Spleen (tissue), 11 donors: Measurements from ENCODE around the gene LRRC28. TPM values are rescaled to one million over a fixed set of nuclear protein-coding genes. Genes with fewer than 3 reads are reported as not detected.

Experiments used
- DNase-seq: peaks from one replicate; pipeline ENCODE4 v3.0.0-alpha.2; 2020
- H3K27ac ChIP-seq, 8 donors: fragments of 200-600 bp; sonication (generic) in 7 of 8; 1 replicate in 4 of 8; 2 replicates in 4 of 8; pipeline versions ENCODE4 v1.5.0 to v1.8.0; 2016 to 2021; ENCODE audit warnings: inconsistent platforms in 4 of 8, mild to moderate bottlenecking in 4 of 8, moderate library complexity in 1 of 8
- H3K27me3 ChIP-seq, 7 donors: fragments of 200-600 bp; sonication (generic) in 6 of 7; replicated peaks in 1 of 7; 1 replicate in 4 of 7; 2 replicates in 3 of 7; pipeline versions ENCODE4 v1.5.0 to v1.8.0; 2016 to 2021; ENCODE audit warnings: inconsistent platforms in 3 of 7, mild to moderate bottlenecking in 1 of 7
- H3K36me3 ChIP-seq, 6 donors: fragments of 200-600 bp; sonication (generic) in 5 of 6; 1 replicate in 4 of 6; 2 replicates in 2 of 6; pipeline versions ENCODE4 v1.5.0 to v1.8.0; 2016 to 2021; ENCODE audit warnings: inconsistent platforms in 2 of 6
- H3K4me1 ChIP-seq, 6 donors: fragments of 200-600 bp; sonication (generic) in 5 of 6; 1 replicate in 3 of 6; 2 replicates in 3 of 6; pipeline versions ENCODE4 v1.5.0 to v1.8.0; 2016 to 2021; ENCODE audit warnings: inconsistent platforms in 3 of 6
- H3K4me3 ChIP-seq, 8 donors: fragments of 200-600 bp; sonication (generic) in 7 of 8; 1 replicate in 4 of 8; 2 replicates in 4 of 8; pipeline versions ENCODE4 v1.5.0 to v1.8.0; 2016 to 2021; ENCODE audit warnings: inconsistent platforms in 4 of 8, mild to moderate bottlenecking in 4 of 8, moderate library complexity in 2 of 8
- H3K9me3 ChIP-seq, 8 donors: fragments of 200-600 bp; sonication (generic) in 7 of 8; 1 replicate in 4 of 8; 2 replicates in 4 of 8; pipeline versions ENCODE4 v1.5.0 to v1.8.0; 2016 to 2021; ENCODE audit warnings: inconsistent platforms in 4 of 8
- POLR2A ChIP-seq, 3 donors: fragments of 450-650 bp; IDR thresholded peaks; one replicate each; pipeline ENCODE4 v1.5.1; 2017; ENCODE audit warnings: antibody characterized with exemption in 3 of 3, mild to moderate bottlenecking in 1 of 3
- POLR2AphosphoS5 ChIP-seq, 3 donors: sonication (generic); formaldehyde crosslinking; IDR thresholded peaks; one replicate each; pipeline ENCODE4 v1.5.1; 2017; ENCODE audit warnings: antibody characterized with exemption in 3 of 3
- WGBS, 5 donors: extraction: QIAGEN DNeasy Blood & Tissue Kit in 3 of 5; methylation state at CpG; one replicate each; pipeline versions ENCODE4 v1.1.5 to v1.1.7; 2013 to 2018; 5-methylcytosine and 5-hydroxymethylcytosine counted together
- intact Hi-C: fragments of 100-400 bp; cut with DNase I; formaldehyde crosslinking; loops from one replicate; pipeline ENCODE4 v1.15.0; 2023; ENCODE audit warnings: low total_unique reads
- polyA plus RNA-seq, 3 donors: library from polyadenylated mRNA; stranded (reverse); fragments of 200-250 nt; gene quantifications; one replicate each; pipeline ENCODE4 v1.2.1, GENCODE V29; 2013
- total RNA-seq, 7 donors: library from RNA; depleted of rRNA in 3 of 7; stranded (reverse); fragments of >200 nt in 3 of 7; fragmentation: NEBNext Ultra II Directional in 4 of 7; extraction: Animal tissue kit (Norgen Biotek cat#: 25700) in 4 of 7; gene quantifications; one replicate each; pipeline versions ENCODE4 v1.1.0 to v1.2.1, GENCODE V29; 2016 to 2021
- TF ChIP-seq, protein P1 (sequence below), 11 experiments: fragments of 200-600 bp in 7 of 11; fragments of 450-650 bp in 4 of 11; sonication (generic) in 4 of 11; IDR thresholded peaks in 8 of 11; conservative IDR thresholded peaks in 3 of 11; 1 replicate in 7 of 11; 2 replicates in 4 of 11; pipeline versions ENCODE4 v1.4.0 to v1.8.0; 2016 to 2021; ENCODE audit warnings: antibody characterized with exemption in 11 of 11, inconsistent platforms in 4 of 11, mild to moderate bottlenecking in 1 of 11
- donor health status: healthy with polysubstance abuse.
- donor health status: DM: no; HTN: no; CAD: no; lungs with moderate emphysema.
- donor health status: DM: no; HTN: no; CAD: no.
- donor health status: Bipolar disorder and iron deficiency.
- donor health status: healthy.
- donor health status: DM: no; HTN: no; CAD: no.
- donor health status: DM: yes; HTN: yes; CAD: no.

LRRC28 gene
- total and polyA plus RNA-seq, 10 donors, result 6.0 to 63.3 (median 24.2) TPM

DNA sequence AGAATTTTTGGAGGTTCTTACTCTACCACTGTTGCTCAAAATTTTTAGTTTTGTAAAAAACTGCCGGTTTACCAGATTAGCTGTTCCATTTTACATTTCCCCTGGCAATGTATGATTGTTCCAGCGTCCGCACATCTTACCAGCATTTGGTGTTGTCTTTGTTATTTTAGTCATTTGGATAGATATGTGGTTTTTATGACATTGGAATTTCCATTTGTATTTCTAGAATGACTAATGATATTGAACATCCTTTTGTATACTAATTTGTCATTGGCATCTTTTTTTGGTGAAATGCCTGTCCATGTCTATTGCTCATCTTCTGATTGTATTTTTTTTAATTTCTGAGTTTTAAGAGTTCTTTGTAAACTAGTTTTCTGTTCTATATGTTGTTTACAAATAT, 28.5 kb downstream of the LRRC28 start:
- Histone ChIP-seq H3K27ac (no peak overlapping the region), H3K36me3 (peaks cover 0 to 6% (median 0%) of the 10 kb centered on the region in 6 donors), H3K9me3 (no peaks in the 10 kb centered on the region), H3K27me3 (no peaks in the 10 kb centered on the region), H3K4me3 (no peak overlapping the region), H3K4me1 (peaks cover 0 to 46% (median 8%) of the 10 kb centered on the region in 6 donors)
- TF ChIP-seq POLR2AphosphoS5 (IDR thresholded peaks at IDR 0.05) (no peak), POLR2A (IDR thresholded peaks at IDR 0.05) (no peak)
- TF ChIP-seq, protein P1, sequence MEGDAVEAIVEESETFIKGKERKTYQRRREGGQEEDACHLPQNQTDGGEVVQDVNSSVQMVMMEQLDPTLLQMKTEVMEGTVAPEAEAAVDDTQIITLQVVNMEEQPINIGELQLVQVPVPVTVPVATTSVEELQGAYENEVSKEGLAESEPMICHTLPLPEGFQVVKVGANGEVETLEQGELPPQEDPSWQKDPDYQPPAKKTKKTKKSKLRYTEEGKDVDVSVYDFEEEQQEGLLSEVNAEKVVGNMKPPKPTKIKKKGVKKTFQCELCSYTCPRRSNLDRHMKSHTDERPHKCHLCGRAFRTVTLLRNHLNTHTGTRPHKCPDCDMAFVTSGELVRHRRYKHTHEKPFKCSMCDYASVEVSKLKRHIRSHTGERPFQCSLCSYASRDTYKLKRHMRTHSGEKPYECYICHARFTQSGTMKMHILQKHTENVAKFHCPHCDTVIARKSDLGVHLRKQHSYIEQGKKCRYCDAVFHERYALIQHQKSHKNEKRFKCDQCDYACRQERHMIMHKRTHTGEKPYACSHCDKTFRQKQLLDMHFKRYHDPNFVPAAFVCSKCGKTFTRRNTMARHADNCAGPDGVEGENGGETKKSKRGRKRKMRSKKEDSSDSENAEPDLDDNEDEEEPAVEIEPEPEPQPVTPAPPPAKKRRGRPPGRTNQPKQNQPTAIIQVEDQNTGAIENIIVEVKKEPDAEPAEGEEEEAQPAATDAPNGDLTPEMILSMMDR (IDR thresholded peaks at IDR 0.05 in 8 of 11, conservative IDR thresholded peaks at IDR 0.05 in 3 of 11), result no peak
- 70 to 90% (median 82%) methylated on average over 3 of the region's 3 CpGs for WGBS, 5 donors
- no peak for DNase-seq
- intact Hi-C loops, result loop anchor here (10.0 kb wide), 1 partner anchor 475 kb away; no protein-coding TSS in a partner anchor

- no peak overlapping the region for H3K4me3 ChIP-seq
- DNase-seq, result no peak
- H3K36me3 ChIP-seq, result peaks cover 0 to 6% (median 0%) of the 10 kb centered on the region in 6 donors
- TF ChIP-seq POLR2AphosphoS5 (IDR thresholded peaks at IDR 0.05), result no peak
- TF ChIP-seq, protein P1 (IDR thresholded peaks at IDR 0.05 in 8 of 11, conservative IDR thresholded peaks at IDR 0.05 in 3 of 11), result no peak
- no peak for TF ChIP-seq POLR2A (IDR thresholded peaks at IDR 0.05)
- no peak overlapping the region for H3K27ac ChIP-seq
- intact Hi-C loops, result no loop called here
- H3K4me1 ChIP-seq, result peaks cover 0 to 33% (median 6%) of the 10 kb centered on the region in 6 donors
- H3K27me3 ChIP-seq, result no peaks in the 10 kb centered on the region
- no peaks in the 10 kb centered on the region for H3K9me3 ChIP-seq
Measured at GRCh38 chr15:99282121-99282520, 30.8 kb downstream of the LRRC28 start.

DNA sequence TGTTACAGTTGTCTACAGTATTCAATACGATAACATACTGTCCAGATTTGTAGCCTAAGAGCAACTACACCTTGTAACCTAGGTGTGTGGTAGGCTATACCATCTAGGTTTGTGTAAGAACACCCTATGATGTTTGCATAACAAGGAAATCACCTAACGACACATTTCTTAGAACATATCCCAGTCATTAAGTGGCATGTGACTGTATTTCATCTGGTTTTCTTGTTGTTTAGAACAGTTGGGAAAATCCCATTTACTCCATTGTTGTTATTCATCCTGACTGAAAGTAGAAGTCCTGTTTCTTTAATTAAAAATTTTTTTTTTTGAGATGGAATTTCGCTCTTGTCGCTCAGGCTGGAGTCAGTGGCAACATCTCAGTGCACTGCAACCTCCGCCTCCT, 31.3 kb downstream of the LRRC28 start:
- Histone ChIP-seq H3K27me3 (no peaks in the 10 kb centered on the region), H3K4me1 (peaks cover 0 to 29% (median 3%) of the 10 kb centered on the region in 6 donors), H3K4me3 (no peak overlapping the region), H3K36me3 (peaks cover 0 to 6% (median 0%) of the 10 kb centered on the region in 6 donors), H3K9me3 (no peaks in the 10 kb centered on the region), H3K27ac (no peak overlapping the region)
- intact Hi-C loops, result no loop called here
- no peak for DNase-seq
- TF ChIP-seq POLR2A (IDR thresholded peaks at IDR 0.05) (no peak), POLR2AphosphoS5 (IDR thresholded peaks at IDR 0.05) (no peak)
- TF ChIP-seq, protein P1 (IDR thresholded peaks at IDR 0.05 in 8 of 11, conservative IDR thresholded peaks at IDR 0.05 in 3 of 11), result no peak
- WGBS, 5 donors, result 86 to 97% (median 93%) methylated on average over 5 of the region's 5 CpGs

DNA sequence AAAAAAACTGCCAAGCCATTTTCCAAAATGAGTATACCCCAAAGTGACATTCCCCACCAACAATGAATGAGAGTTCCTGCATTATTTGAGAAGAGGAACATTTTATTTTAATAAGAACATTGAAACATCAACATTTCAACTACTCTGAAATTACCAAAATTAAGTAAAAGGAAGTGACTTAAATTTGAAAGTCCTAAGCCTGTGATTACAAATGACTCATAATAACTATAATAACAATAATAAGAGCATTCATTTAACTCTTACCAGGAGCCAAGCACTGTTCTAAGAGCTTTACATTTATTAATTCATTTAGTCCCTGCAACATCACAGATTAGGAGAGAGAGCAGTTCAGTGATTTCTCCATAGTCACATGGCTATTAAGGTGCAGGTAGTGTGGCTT, 32.4 kb downstream of the LRRC28 start:
- Histone ChIP-seq H3K27ac (no peak overlapping the region), H3K4me1 (peaks cover 0 to 29% (median 3%) of the 10 kb centered on the region in 6 donors), H3K27me3 (no peaks in the 10 kb centered on the region), H3K4me3 (no peak overlapping the region), H3K36me3 (peaks cover 0 to 6% (median 0%) of the 10 kb centered on the region in 6 donors), H3K9me3 (no peaks in the 10 kb centered on the region)
- intact Hi-C loops, result no loop called here
- no peak for DNase-seq
- TF ChIP-seq, protein P1 (IDR thresholded peaks at IDR 0.05 in 8 of 11, conservative IDR thresholded peaks at IDR 0.05 in 3 of 11), result no peak
- TF ChIP-seq POLR2A (IDR thresholded peaks at IDR 0.05) (no peak), POLR2AphosphoS5 (IDR thresholded peaks at IDR 0.05) (no peak)
